Panc1 (cell line): ENCODE measurements around the gene MINDY4B. TPM values are rescaled to one million over a fixed set of nuclear protein-coding genes. Genes with fewer than 3 reads are reported as not detected.

Source experiments
- ATAC-seq: fragments of 200-7000 bp; cut with Tn5 transposase; 2 replicates; pipeline ENCODE4 v1.9.1; 2020; ENCODE audit warnings: mild to moderate bottlenecking, moderate library complexity
- BruUV-seq: library from RNA; stranded (reverse); fragments of 400-500 nt; replicated peaks from 2 replicates; lab custom pipeline; 2021; lab: Mats Ljungman, UMichigan
- CTCF ChIA-PET: fragments of 300-600 bp; sonication (Branson Sonifier 250); formaldehyde crosslinking; loops from one replicate; lab custom pipeline; 2022; ENCODE audit warnings: antibody characterized with exemption; lab: Charles Lee
- POLR2A ChIA-PET: fragments of 300-600 bp; sonication (Branson Sonifier 250); formaldehyde crosslinking; loops from one replicate; lab custom pipeline; 2022; ENCODE audit warnings: antibody characterized with exemption; lab: Charles Lee
- DNase-seq: peaks from one replicate; pipeline ENCODE4 v3.0.0-alpha.2; 2010; ENCODE audit warnings: low read depth, low spot score
- H3K27ac ChIP-seq: 2 replicates; pipeline ENCODE4 v1.5.1; 2011; ENCODE audit warnings: mild to moderate bottlenecking, low read length, inconsistent platforms
- H3K27me3 ChIP-seq: fragments of 200-500 bp; sonication (Bioruptor generic); 2 replicates; pipeline ENCODE4 v1.6.0; 2014; ENCODE audit warnings: low read length, inconsistent platforms; ENCODE audit not compliant: control insufficient read depth, insufficient read depth
- H3K36me3 ChIP-seq: fragments of 200-500 bp; sonication (Bioruptor generic); 2 replicates; pipeline ENCODE4 v1.5.1; 2014; ENCODE audit warnings: inconsistent platforms, mild to moderate bottlenecking, low read length, moderate library complexity; ENCODE audit not compliant: control insufficient read depth, insufficient read depth
- H3K4me1 ChIP-seq: 2 replicates; pipeline ENCODE4 v1.5.1; 2011; ENCODE audit warnings: inconsistent platforms, mild to moderate bottlenecking, low read length, moderate library complexity; ENCODE audit not compliant: control insufficient read depth, insufficient read depth
- H3K4me3 ChIP-seq, 2 experiments: 2 replicates each; pipeline ENCODE4 v1.5.1; 2011 to 2012; ENCODE audit warnings: low read depth in 2 of 2, low read length in 2 of 2, mild to moderate bottlenecking in 2 of 2, inconsistent platforms in 1 of 2, moderate library complexity in 1 of 2
- H3K9me3 ChIP-seq: fragments of 200-500 bp; sonication (Bioruptor generic); 2 replicates; pipeline ENCODE4 v1.5.1; 2014; ENCODE audit warnings: low read depth, mild to moderate bottlenecking, inconsistent platforms, low read length, moderate library complexity; ENCODE audit not compliant: control insufficient read depth, insufficient read depth
- CTCF ChIP-seq: fragments of 450-650 bp; IDR thresholded peaks from 2 replicates; pipeline ENCODE4 v1.5.1; 2017; ENCODE audit warnings: mild to moderate bottlenecking
- POLR2AphosphoS5 ChIP-seq: IDR thresholded peaks from 2 replicates; pipeline ENCODE4 v1.6.1; 2012; ENCODE audit warnings: mild to moderate bottlenecking, low read depth, low read length, moderate library complexity
- SIN3A ChIP-seq: IDR thresholded peaks from 2 replicates; pipeline ENCODE4 v1.6.1; 2012; ENCODE audit warnings: low read depth, mild to moderate bottlenecking, low read length, moderate library complexity, borderline replicate concordance; ENCODE audit not compliant: insufficient read depth
- TCF7L2 ChIP-seq: IDR thresholded peaks from 2 replicates; pipeline ENCODE4 v1.6.1; 2011; ENCODE audit warnings: mild to moderate bottlenecking, low read depth, low read length, inconsistent platforms
- in situ Hi-C: cut with HindIII; loops from 2 replicates; pipeline ENCODE4 v1.10.0; 2016; ENCODE audit warnings: low sequenced_read_pairs, low pct_unique_long_range_greater_than_20kb
- intact Hi-C: fragments of 100-400 bp; cut with micrococcal nuclease; formaldehyde crosslinking; loops from one replicate; pipeline ENCODE4 v1.10.0; 2022; ENCODE audit not compliant: unreplicated experiment
- total RNA-seq: library from RNA; stranded (reverse); gene quantifications from one replicate; pipeline ENCODE4 v1.2.1, GENCODE V29; 2021; ENCODE audit not compliant: unreplicated experiment
- TF ChIP-seq, protein P1 (sequence below), 2 experiments: IDR thresholded peaks; 2 replicates each; pipeline ENCODE4 v1.6.1; 2011 to 2012; ENCODE audit warnings: low read depth in 2 of 2, control low read depth in 1 of 2, low read length in 1 of 2, mild to moderate bottlenecking in 1 of 2, moderate library complexity in 1 of 2; ENCODE audit not compliant: insufficient read depth in 1 of 2

Gene MINDY4B
- total RNA-seq, 1 experiment from 2014 or later: not detected

DNA sequence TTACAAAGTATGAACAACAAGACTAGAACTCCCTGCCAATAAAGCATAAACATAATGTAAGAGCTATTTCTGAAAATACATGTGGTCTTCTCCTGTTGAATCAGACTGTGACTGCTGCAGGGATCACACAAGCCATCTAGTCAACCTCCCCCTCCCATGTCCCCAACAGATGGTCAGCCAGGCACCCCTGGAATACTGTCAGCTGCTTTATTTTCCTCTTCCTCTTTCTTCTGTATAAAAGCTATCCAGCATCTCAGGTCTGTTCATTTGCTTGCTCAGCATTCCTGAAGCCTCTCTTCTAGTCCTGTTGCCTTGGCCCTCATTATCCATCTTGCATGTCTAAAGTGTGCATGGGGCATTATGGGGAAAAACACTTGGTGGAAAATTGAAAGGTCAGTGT, 6.5 kb upstream of the MINDY4B start:
- ATAC-seq: no peak
- 0 out of 2 replicates have a peak, but pooled peaks cover 2% of the 10 kb centered on the region for H3K36me3 ChIP-seq
- no peak for DNase-seq
- H3K9me3 ChIP-seq: no peaks in the 10 kb centered on the region
- TF ChIP-seq CTCF: no peak
- no peak for TF ChIP-seq SIN3A
- TF ChIP-seq POLR2AphosphoS5: no peak
- no peak for TF ChIP-seq TCF7L2
- TF ChIP-seq, protein P1, sequence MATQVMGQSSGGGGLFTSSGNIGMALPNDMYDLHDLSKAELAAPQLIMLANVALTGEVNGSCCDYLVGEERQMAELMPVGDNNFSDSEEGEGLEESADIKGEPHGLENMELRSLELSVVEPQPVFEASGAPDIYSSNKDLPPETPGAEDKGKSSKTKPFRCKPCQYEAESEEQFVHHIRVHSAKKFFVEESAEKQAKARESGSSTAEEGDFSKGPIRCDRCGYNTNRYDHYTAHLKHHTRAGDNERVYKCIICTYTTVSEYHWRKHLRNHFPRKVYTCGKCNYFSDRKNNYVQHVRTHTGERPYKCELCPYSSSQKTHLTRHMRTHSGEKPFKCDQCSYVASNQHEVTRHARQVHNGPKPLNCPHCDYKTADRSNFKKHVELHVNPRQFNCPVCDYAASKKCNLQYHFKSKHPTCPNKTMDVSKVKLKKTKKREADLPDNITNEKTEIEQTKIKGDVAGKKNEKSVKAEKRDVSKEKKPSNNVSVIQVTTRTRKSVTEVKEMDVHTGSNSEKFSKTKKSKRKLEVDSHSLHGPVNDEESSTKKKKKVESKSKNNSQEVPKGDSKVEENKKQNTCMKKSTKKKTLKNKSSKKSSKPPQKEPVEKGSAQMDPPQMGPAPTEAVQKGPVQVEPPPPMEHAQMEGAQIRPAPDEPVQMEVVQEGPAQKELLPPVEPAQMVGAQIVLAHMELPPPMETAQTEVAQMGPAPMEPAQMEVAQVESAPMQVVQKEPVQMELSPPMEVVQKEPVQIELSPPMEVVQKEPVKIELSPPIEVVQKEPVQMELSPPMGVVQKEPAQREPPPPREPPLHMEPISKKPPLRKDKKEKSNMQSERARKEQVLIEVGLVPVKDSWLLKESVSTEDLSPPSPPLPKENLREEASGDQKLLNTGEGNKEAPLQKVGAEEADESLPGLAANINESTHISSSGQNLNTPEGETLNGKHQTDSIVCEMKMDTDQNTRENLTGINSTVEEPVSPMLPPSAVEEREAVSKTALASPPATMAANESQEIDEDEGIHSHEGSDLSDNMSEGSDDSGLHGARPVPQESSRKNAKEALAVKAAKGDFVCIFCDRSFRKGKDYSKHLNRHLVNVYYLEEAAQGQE (IDR thresholded peaks at IDR 0.05; ENCODE audit: insufficient read depth in 1 of 2, low read depth in 2 of 2, low read length in 1 of 2): no peak
- POLR2A ChIA-PET: no interaction called here
- in situ Hi-C loops (no loop called here), intact Hi-C loops (no loop called here)
- CTCF ChIA-PET: no interaction called here
- H3K27me3 ChIP-seq: peaks cover 43% of the 10 kb centered on the region
- no peak overlapping the region for H3K4me3 ChIP-seq
- H3K27ac ChIP-seq: no peak overlapping the region
- BruUV-seq: no TSS peak
- no peaks in the 10 kb centered on the region for H3K4me1 ChIP-seq

DNA sequence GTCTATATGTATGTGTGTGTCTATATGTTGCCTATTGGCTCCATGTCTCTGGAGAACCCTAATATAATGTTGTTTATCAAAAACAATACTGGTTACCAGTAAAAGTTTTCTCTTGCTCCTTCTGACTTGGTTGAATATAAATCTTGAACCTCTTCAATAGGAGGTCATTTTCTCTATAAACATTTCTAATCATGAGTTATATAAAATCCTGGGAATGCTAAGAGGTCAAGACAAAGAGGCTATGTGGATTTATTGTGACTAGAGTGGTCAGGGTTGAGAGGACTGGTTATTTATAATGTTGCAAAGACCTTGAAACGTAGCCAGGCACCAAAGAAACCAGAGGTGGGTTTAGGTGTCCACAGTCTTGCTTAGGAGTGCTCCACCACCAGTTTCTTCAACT, 1.2 kb upstream of the MINDY4B start:
- POLR2A ChIA-PET: no interaction called here
- CTCF ChIA-PET: no interaction called here
- TF ChIP-seq POLR2AphosphoS5 (no peak), CTCF (no peak), TCF7L2 (no peak), SIN3A (no peak)
- TF ChIP-seq, protein P1 (IDR thresholded peaks at IDR 0.05; ENCODE audit: insufficient read depth in 1 of 2, low read depth in 2 of 2, low read length in 1 of 2): no peak
- ATAC-seq (no peak), DNase-seq (no peak)
- Histone ChIP-seq H3K36me3 (0 out of 2 replicates have a peak, but pooled peaks cover 2% of the 10 kb centered on the region), H3K9me3 (no peaks in the 10 kb centered on the region), H3K4me1 (no peaks in the 10 kb centered on the region), H3K27ac (no peak overlapping the region), H3K4me3 (no peak overlapping the region), H3K27me3 (peaks cover 66% of the 10 kb centered on the region)
- intact Hi-C loops: no loop called here
- in situ Hi-C loops: no loop called here
- no TSS peak for BruUV-seq
